ENCODE results near the gene RPS21.

RPS21 gene

GRCh38 chr20:62354031-62354808 lies 32.7 kb upstream of the RPS21 start:
- DNase-seq, result no peak

GRCh38 chr20:62354811-62355341 lies 32.0 kb upstream of the RPS21 start:
- no peak for DNase-seq

GRCh38 chr20:62355516-62355877 lies 31.4 kb upstream of the RPS21 start:
- DNase-seq, result no peak

GRCh38 chr20:62355878-62356588 lies 30.9 kb upstream of the RPS21 start:
- DNase-seq, result no peak

- DNase-seq, result no peak
Measured at GRCh38 chr20:62356589-62357186, 30.2 kb upstream of the RPS21 start.

GRCh38 chr20:62357187-62357667 lies 29.7 kb upstream of the RPS21 start:
- no peak for DNase-seq

GRCh38 chr20:62357681-62358080 lies 29.2 kb upstream of the RPS21 start:
- no peak for DNase-seq

GRCh38 chr20:62358171-62359042 lies 28.5 kb upstream of the RPS21 start:
- DNase-seq, result no peak

- DNase-seq, result no peak
Measured at GRCh38 chr20:62359043-62359490, 27.8 kb upstream of the RPS21 start.

GRCh38 chr20:62359491-62360121 lies 27.3 kb upstream of the RPS21 start:
- no peak for DNase-seq

GRCh38 chr20:62360854-62361798 lies 25.8 kb upstream of the RPS21 start:
- DNase-seq, result no peak

GRCh38 chr20:62361799-62362589 lies 24.9 kb upstream of the RPS21 start:
- DNase-seq, result no peak

GRCh38 chr20:62362590-62362940 lies 24.3 kb upstream of the RPS21 start:
- DNase-seq, result no peak

- no peak for DNase-seq
Measured at GRCh38 chr20:62362991-62363919, 23.6 kb upstream of the RPS21 start.

GRCh38 chr20:62363920-62364851 lies 22.7 kb upstream of the RPS21 start:
- no peak for DNase-seq

GRCh38 chr20:62364911-62365736 lies 21.8 kb upstream of the RPS21 start:
- DNase-seq, result no peak

Data from NCI-H146 (cell line).